Measurements from ENCODE around the gene VPS72.
"Not testable (repeated sequence)": the region's sequence is repeated elsewhere in the genome, so short reads cannot be mapped to it uniquely, and the experiment has no call there.

The VPS72 gene, protein sequence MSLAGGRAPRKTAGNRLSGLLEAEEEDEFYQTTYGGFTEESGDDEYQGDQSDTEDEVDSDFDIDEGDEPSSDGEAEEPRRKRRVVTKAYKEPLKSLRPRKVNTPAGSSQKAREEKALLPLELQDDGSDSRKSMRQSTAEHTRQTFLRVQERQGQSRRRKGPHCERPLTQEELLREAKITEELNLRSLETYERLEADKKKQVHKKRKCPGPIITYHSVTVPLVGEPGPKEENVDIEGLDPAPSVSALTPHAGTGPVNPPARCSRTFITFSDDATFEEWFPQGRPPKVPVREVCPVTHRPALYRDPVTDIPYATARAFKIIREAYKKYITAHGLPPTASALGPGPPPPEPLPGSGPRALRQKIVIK

DNA sequence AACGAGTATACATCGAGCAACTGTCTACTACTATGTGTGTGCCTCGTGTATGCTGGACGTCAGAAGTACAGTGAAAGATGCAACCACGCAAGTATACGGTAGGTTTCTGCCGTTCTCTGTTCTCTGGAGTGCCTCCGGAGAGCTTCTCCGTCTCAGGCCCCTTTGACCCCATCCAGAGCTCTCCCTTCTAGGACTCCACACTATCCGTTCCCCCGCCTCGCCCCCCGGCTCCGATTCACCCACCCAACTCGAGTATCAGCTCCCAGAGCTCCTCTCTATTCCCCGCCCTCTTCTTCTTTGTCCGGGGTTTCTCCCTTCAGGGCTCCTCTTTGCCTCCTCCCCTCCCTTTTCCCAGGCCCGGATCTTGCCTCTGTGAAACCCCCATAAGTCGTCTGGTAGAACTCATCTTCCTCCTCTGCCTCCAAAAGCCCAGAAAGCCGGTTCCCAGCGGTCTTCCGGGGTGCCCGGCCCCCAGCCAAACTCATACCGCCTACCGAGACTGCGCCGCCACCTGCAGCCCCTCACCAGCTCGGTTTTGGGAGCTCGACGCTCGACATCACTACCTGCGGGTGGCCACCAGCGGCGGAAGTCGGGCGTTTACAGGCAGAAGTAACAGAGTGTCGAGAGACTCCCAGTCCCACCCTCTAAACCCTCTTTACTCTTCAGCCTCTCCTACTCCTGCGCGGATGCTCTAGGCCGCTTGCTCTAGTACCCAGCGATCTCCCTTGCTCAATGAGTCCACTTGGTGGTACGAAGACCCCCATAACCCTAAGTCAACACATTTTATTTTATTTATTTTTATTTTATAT is at the start of gene VPS72:
TSS of gene VPS72 (minus strand) at position 561 of the 809 bp plus-strand sequence. CDS start at position 485, 76 bp downstream.
- Histone ChIP-seq H3K9me3 (no peaks in the 10 kb centered on the region), H3K4me3 (peak within 1 kb of the TSS; percentile 97), H3K36me3 (replicated peaks) (peaks cover 14% of the 10 kb centered on the region), H3K27me3 (ENCODE audit: low read depth) (no peaks in the 10 kb centered on the region), H3K4me1 (peaks cover 6% of the 10 kb centered on the region)
- in situ Hi-C loops (cut with MboI; ENCODE audit: low sequenced_read_pairs) = no loop called here
- DNase-seq (ENCODE audit: low spot score in 2 of 2) = peak; percentile 91 to 93

DNA sequence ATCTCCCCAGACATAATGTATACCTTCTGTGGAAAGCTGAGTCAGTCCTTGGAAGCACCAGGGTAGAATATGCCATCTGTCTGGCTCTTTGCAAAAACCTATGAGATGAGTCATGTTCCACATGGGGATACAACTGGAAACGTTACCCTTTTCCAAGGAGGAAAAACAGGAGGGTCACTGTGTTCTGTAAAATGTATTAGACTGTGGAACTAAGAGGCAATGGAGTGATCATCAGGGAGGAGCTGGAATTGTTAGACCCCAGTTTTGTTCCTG is 48.4 kb upstream of the VPS72 start:
- Histone ChIP-seq H3K27me3 (ENCODE audit: low read depth) (no peaks in the 10 kb centered on the region), H3K4me1 (peaks cover 10% of the 10 kb centered on the region), H3K9me3 (no peaks in the 10 kb centered on the region), H3K36me3 (replicated peaks) (peaks cover 95% of the 10 kb centered on the region), H3K4me3 (no peak overlapping the region)
- in situ Hi-C loops (cut with MboI; ENCODE audit: low sequenced_read_pairs) = no loop called here
- no peak for DNase-seq (ENCODE audit: low spot score in 2 of 2)

DNA sequence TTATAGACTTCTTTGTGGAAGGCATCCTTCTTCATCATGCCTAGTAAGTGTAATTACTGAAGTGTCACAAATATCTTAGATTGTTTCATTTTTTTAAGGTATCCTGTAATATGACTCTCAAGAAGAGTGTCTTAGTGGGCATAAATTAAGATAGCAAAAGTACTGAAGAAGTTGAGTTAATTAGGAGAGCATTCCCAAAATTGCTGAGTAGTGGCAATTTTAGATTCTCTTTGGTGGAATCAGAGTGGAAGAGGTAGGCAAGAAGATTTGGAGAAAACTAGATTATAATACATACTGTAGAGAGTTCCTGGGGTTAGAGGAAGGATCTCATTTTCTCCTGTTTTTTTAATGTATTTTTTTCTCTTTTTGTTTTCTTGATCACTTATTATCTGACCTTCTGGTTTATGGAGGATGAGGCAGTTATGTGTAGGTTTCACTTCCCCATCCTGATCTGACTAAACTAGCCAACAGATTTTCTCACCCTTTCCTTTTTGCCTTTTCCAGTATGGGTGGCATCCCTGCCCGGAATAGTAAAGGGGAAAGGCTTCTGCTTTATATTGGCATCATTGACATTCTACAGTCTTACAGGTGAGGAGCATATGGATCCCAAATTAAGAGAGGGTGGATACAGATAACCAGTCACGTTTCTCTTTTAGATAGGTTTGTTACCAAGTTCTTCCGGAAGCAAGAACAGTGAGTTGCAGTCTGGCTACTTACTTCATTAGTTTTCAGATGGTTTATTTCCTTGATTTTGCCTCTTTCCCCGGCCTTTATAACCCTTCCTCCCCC is 47.9 kb upstream of the VPS72 start:
- in situ Hi-C loops (cut with MboI; ENCODE audit: low sequenced_read_pairs) = no loop called here
- H3K9me3 ChIP-seq = no peaks in the 10 kb centered on the region
- H3K4me3 ChIP-seq = no peak overlapping the region
- peaks cover 95% of the 10 kb centered on the region for H3K36me3 ChIP-seq (replicated peaks)
- H3K4me1 ChIP-seq = peaks cover 4% of the 10 kb centered on the region
- DNase-seq (ENCODE audit: low spot score in 2 of 2) = no peak
- H3K27me3 ChIP-seq (ENCODE audit: low read depth) = no peaks in the 10 kb centered on the region

DNA sequence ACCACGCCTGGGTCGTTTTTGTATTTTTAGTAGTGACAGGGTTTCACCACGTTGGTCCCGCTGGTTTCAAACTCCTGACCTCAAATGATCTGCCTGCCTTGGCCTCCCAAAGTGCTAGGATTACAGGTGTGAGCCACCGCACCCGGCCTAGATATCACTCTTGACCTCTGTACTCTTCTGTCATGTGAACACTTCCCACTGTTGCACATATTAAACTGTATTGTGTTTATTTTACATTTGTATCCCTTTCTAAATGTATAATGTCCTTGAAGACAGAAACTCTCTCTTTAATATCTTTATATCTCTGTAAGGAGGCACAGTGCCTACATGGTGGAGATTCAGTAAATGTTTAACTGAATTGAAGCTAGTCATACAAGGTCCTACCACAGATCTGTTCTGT is 45.2 kb upstream of the VPS72 start:
- Histone ChIP-seq H3K4me1 (no peaks in the 10 kb centered on the region), H3K4me3 (no peak overlapping the region), H3K9me3 (no peaks in the 10 kb centered on the region), H3K27me3 (ENCODE audit: low read depth) (no peaks in the 10 kb centered on the region), H3K36me3 (replicated peaks) (peaks cover 95% of the 10 kb centered on the region)
- DNase-seq (ENCODE audit: low spot score in 2 of 2) = no peak
- in situ Hi-C loops (cut with MboI; ENCODE audit: low sequenced_read_pairs) = no loop called here

DNA sequence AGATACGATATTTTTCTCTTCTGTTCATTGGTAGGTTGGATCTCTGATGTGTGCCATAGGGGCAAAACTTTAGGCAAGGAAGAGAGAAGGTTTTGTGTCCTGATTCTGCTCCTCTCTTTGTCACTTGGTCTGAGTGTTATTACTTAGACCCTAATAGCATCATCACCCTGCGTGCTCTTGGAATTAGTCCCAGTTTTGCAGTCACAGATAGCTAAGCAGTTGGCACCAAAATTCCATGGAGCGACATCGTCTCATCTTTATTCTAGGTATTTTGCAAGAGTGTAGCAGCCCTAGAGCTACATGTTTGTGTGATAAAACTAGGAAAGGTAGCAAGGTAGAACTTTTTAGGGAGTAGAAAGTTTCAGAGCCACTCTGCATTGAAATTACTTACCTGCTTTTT is 32.1 kb upstream of the VPS72 start:
- Histone ChIP-seq H3K4me3 (no peak overlapping the region), H3K27me3 (ENCODE audit: low read depth) (no peaks in the 10 kb centered on the region), H3K36me3 (replicated peaks) (peaks cover 37% of the 10 kb centered on the region), H3K9me3 (no peaks in the 10 kb centered on the region), H3K4me1 (peaks cover 6% of the 10 kb centered on the region)
- DNase-seq (ENCODE audit: low spot score in 2 of 2) = no peak
- in situ Hi-C loops (cut with MboI; ENCODE audit: low sequenced_read_pairs) = no loop called here

DNA sequence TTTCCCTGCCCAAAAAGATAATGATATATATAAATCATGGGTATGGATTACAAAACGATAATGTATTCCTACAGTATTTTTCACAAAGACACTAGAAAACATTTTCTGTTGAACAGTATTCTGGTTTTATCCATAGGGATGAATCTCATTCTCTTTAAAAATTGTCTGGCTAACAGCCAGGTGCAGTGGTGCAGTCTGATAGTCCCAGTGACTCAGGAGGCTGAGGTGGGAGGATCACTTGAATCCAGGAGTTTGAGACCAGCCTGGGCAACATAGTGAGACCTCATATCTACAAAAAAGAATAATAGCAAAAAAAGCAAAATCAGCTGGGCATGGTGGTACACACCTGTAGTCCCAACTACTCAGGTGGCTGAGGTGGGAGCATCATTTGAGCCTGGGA is 31.6 kb upstream of the VPS72 start:
- H3K36me3 ChIP-seq (replicated peaks) = peaks cover 32% of the 10 kb centered on the region
- in situ Hi-C loops (cut with MboI; ENCODE audit: low sequenced_read_pairs) = no loop called here
- H3K9me3 ChIP-seq = no peaks in the 10 kb centered on the region
- H3K4me3 ChIP-seq = no peak overlapping the region
- no peaks in the 10 kb centered on the region for H3K27me3 ChIP-seq (ENCODE audit: low read depth)
- peaks cover 6% of the 10 kb centered on the region for H3K4me1 ChIP-seq
- no peak for DNase-seq (ENCODE audit: low spot score in 2 of 2)

DNA sequence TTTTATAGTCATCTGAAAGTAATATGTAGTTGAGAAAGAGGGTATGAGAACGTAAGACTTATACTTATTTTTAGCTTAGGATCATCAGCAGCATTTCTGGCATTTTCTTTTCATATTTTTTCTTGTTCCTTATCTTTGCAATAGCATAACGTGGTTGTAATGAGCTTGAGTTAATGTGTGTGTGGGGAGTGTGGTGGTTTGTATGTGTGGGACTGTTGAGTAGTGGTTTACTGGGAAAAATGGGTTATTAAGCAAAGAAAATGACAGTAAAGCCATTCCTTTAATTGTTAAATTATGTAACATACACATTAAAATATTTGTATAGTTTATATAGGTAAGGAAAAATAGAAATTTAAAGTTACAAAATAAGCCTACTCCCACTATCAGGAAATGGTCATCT is 23.6 kb upstream of the VPS72 start:
- Histone ChIP-seq H3K4me3 (no peak overlapping the region), H3K36me3 (replicated peaks) (peaks cover 33% of the 10 kb centered on the region), H3K9me3 (no peaks in the 10 kb centered on the region), H3K4me1 (no peaks in the 10 kb centered on the region), H3K27me3 (ENCODE audit: low read depth) (no peaks in the 10 kb centered on the region)
- in situ Hi-C loops (cut with MboI; ENCODE audit: low sequenced_read_pairs) = no loop called here
- DNase-seq (ENCODE audit: low spot score in 2 of 2) = no peak

DNA sequence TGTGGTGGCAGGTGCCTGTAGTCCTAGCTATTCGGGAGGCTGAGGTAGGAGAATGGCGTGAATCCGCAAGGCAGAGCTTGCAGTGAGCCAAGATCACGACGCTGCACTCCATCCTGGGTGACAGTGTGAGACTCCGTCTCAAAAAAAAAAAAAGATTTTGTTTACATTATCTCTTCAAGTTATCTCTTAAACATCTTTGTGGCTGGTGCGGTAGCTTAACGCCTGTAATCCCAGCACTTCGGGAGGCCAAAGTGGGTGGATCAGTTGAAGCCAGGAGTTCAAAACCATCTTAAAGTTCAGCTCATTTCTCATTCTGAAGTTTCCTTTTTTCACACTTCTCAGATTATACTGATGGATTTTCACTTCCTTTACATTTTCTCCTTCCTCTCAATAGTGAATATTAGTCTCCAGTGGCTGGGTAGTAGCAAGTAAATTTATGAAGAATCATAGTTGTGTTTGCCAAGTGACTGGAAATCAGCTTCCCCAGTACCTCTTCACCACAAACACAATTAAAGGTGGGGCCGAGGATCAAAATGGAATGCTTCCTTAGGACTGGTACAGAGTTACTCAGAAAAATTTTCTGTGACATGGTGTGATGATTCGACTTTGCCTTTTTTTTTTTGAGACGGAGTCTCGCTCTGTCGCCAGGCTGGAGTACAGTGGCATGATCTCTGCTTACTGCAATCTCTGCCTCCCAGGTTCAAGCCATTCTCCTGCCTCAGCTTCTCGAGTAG is 22.1 kb upstream of the VPS72 start:
- Histone ChIP-seq H3K9me3 (no peaks in the 10 kb centered on the region), H3K4me3 (no peak overlapping the region), H3K4me1 (no peaks in the 10 kb centered on the region), H3K27me3 (ENCODE audit: low read depth) (no peaks in the 10 kb centered on the region), H3K36me3 (replicated peaks) (peaks cover 39% of the 10 kb centered on the region)
- in situ Hi-C loops (cut with MboI; ENCODE audit: low sequenced_read_pairs) = no loop called here
- no peak for DNase-seq (ENCODE audit: low spot score in 2 of 2)

DNA sequence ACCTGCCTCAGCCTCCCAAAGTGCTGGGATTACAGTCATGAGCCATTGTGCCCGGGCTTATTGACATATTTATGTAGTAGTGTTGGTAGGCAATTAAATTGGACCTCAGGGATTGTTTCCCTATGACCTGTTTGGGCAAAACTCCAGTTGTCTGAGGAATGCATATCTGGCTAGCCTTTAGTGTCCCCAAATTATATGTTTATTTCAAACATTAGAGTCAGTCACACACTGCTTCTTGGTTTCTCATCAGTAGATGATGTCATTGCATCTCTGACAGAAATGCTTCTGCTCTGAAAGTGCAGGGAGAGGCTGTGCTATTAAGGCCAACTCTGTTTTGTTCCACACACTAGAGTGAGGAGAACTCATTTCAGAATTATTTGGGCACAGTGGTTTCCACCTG is 20.8 kb upstream of the VPS72 start:
- in situ Hi-C loops (cut with MboI; ENCODE audit: low sequenced_read_pairs) = no loop called here
- H3K27me3 ChIP-seq (ENCODE audit: low read depth) = no peaks in the 10 kb centered on the region
- no peak for DNase-seq (ENCODE audit: low spot score in 2 of 2)
- H3K36me3 ChIP-seq (replicated peaks) = peaks cover 52% of the 10 kb centered on the region
- no peaks in the 10 kb centered on the region for H3K4me1 ChIP-seq
- H3K9me3 ChIP-seq = no peaks in the 10 kb centered on the region
- no peak overlapping the region for H3K4me3 ChIP-seq

DNA sequence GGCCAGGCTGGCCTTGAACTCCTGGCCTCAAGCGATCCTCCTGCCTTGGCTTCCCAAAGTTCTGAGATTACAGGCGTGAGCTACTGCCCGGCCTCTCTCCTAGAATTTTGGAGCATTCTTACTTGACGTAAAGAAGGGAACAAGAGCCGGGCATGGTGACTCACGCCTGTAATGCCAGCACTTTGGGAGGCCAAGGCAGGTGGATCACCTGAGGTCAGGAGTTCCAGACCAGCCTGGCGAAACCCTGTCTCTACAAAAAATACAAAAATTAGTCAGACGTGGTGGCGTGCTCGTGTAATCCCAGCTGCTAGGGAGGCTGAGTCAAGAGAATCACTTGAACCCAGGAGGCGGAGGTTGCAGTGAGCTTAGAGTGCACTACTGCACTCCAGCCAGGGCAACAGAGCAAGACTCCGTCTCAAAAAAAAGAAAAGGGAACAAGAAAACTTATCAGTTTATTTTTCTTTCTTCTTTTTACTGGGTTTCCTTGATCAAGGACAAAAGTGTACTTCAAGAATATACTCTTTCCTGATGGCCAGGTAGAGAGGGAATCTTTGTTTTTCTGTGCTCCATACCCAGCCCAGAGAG is 15.5 kb upstream of the VPS72 start:
- H3K36me3 ChIP-seq (replicated peaks) = peaks cover 51% of the 10 kb centered on the region
- DNase-seq (ENCODE audit: low spot score in 2 of 2); in situ Hi-C loops (cut with MboI; ENCODE audit: low sequenced_read_pairs); H3K4me3 ChIP-seq; H3K9me3 ChIP-seq; H3K27me3 ChIP-seq (ENCODE audit: low read depth); H3K4me1 ChIP-seq: not testable (repeated sequence)

DNA sequence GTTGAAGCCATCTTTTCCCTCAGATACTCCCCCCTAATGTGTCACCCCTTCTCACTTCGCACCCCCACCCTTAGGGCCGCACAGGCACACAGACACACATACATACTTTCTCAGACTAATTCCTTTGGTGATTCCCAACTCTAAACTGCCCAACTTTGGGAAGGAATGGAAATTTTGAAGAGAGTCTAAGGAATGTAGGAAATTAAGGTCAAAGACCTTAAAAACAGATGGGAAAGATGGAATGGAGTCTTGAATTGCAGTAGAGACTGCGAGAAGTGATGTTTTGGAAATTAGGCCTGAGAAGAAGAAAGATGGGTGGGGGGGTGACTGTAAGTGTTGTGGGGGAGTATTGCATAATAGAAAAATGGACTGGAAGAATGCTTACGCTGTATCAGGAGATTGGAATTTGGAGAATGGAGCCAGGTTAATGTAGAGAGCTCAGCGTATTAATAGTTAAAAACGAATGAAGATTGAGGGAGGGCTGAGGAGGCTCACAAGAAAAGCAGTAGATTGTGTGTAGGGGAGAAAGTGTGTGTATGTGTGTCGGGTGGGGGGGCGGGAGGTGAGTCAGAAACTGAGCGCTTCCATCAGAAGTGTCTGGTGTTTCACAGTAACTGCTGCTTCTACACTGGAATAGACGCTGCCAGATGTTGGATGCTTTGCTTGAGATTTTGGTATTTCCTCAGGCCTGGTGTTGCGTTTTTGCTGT is 10.0 kb upstream of the VPS72 start:
- Histone ChIP-seq H3K36me3 (replicated peaks) (peaks cover 23% of the 10 kb centered on the region), H3K4me3 (peak overlapping the region; percentile 82), H3K9me3 (no peaks in the 10 kb centered on the region), H3K4me1 (peaks cover 13% of the 10 kb centered on the region), H3K27me3 (ENCODE audit: low read depth) (no peaks in the 10 kb centered on the region)
- in situ Hi-C loops (cut with MboI; ENCODE audit: low sequenced_read_pairs) = no loop called here
- peak in 1 of 2 experiments; percentile 43 for DNase-seq (ENCODE audit: low spot score in 2 of 2)

DNA sequence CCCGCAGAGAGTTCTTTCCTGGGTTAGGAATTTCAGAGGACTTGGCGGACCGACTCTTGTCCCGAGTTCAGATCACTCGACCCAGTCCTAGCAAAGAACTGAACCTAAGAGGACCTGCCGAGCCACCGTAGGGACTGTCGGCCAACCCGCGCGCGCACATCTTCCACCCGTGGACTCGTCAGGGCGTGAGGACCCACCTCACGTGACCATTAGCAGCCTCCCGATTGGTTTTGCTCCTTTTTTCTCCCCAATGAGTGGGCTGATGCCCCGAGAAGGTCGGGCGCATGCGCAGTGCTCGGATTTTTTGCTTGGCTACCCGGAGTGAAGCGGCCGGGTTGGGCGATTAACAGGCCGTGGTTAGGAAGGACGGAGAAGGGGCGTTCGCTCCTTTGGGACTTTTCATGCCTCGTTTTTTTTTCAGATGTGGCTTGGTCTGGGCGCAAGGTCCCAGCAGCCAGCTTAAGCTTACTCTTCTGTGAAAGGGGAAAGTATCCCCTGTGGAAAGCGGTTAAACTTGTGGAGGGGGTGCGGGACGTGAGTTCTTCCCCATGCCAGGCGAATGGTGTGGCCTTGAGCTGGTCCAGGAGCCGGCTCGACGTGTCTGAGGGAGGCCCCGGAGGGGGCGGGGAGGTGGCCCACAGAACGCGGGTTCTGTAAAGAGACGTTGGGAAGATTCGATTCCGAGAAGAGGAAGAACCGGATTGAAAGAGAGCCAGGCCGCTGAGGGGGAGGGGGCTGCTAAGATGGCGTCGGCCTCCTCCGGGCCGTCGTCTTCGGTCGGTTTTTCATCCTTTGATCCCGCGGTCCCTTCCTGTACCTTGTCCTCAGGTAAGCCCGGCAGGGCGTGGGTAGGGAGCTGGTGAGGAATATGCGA is 8.5 kb upstream of the VPS72 start, which contains the start of gene PIP5K1A:
TSS of gene PIP5K1A (plus strand) at position 299 of the 874 bp plus-strand sequence. CDS start at position 744, 445 bp downstream.
- H3K9me3 ChIP-seq = no peaks in the 10 kb centered on the region
- DNase-seq (ENCODE audit: low spot score in 2 of 2) = peak; percentile 92 to 99
- H3K4me3 ChIP-seq = peak within 1 kb of the TSS; percentile 82
- H3K36me3 ChIP-seq (replicated peaks) = peaks cover 17% of the 10 kb centered on the region
- H3K27me3 ChIP-seq (ENCODE audit: low read depth) = no peaks in the 10 kb centered on the region
- peaks cover 13% of the 10 kb centered on the region for H3K4me1 ChIP-seq
- in situ Hi-C loops (cut with MboI; ENCODE audit: low sequenced_read_pairs) = no loop called here

Data from HAP-1 (cell line).